Small intestine (tissue), 7 donors: ENCODE data around the gene ELANE. TPM values are rescaled to one million over a fixed set of nuclear protein-coding genes. Genes with fewer than 3 reads are reported as not detected.

Experiments used
- DNase-seq, 2 donors: peaks; one replicate each; pipeline versions ENCODE4 v3.0.0 to v3.0.0-alpha.2; 2013
- FAIRE-seq: peaks from 2 replicates; lab custom pipeline; 2012; peaks lifted over from hg19 to GRCh38; lab: Jason Lieb, UNC
- H3K27ac ChIP-seq, 3 donors: one replicate each; pipeline ENCODE4 v1.5.1; 2013; ENCODE audit warnings: low read length in 2 of 3, mild to moderate bottlenecking in 2 of 3, control low read depth in 1 of 3, inconsistent platforms in 1 of 3, low read depth in 1 of 3, moderate library complexity in 1 of 3
- H3K27me3 ChIP-seq, 3 donors: one replicate each; pipeline ENCODE4 v1.6.1; 2013; ENCODE audit warnings: low read length in 3 of 3, inconsistent platforms in 1 of 3; ENCODE audit not compliant: control insufficient read depth in 3 of 3, insufficient read depth in 3 of 3
- H3K36me3 ChIP-seq, 3 donors: one replicate each; pipeline ENCODE4 v1.6.1; 2013; ENCODE audit warnings: low read length in 3 of 3, inconsistent platforms in 1 of 3, low read depth in 1 of 3, mild to moderate bottlenecking in 1 of 3, moderate library complexity in 1 of 3; ENCODE audit not compliant: control insufficient read depth in 3 of 3, insufficient read depth in 2 of 3
- H3K4me1 ChIP-seq, 3 donors: one replicate each; pipeline ENCODE4 v1.6.1; 2013; ENCODE audit warnings: low read length in 2 of 3, inconsistent platforms in 1 of 3, low read depth in 1 of 3, mild to moderate bottlenecking in 1 of 3, moderate library complexity in 1 of 3; ENCODE audit not compliant: control insufficient read depth in 3 of 3, insufficient read depth in 2 of 3
- H3K4me3 ChIP-seq, 3 donors: one replicate each; pipeline ENCODE4 v1.5.1; 2013; ENCODE audit warnings: low read length in 3 of 3, control low read depth in 1 of 3, inconsistent platforms in 1 of 3, low read depth in 1 of 3, mild to moderate bottlenecking in 1 of 3, moderate library complexity in 1 of 3
- H3K9me3 ChIP-seq, 2 donors: one replicate each; pipeline ENCODE4 v1.6.1; 2013; ENCODE audit warnings: low read depth in 1 of 2, low read length in 1 of 2; ENCODE audit not compliant: control insufficient read depth in 2 of 2, insufficient read depth in 1 of 2
- WGBS, 3 donors: extraction: QIAGEN DNeasy Blood & Tissue Kit; methylation state at CpG; one replicate each; pipeline ENCODE4 v1.1.7; 2013; 5-methylcytosine and 5-hydroxymethylcytosine counted together
- polyA plus RNA-seq, 4 donors: library from polyadenylated mRNA; stranded (reverse) in 3 of 4; unstranded in 1 of 4; fragments of 200-250 nt in 3 of 4; fragments of 120-200 nt in 1 of 4; gene quantifications; one replicate each; pipeline versions ENCODE4 v1.2.1 to v1.2.3, GENCODE V29; 2013
- donor health status: healthy with polysubstance abuse.
- donor health status: control.
- donor health status: control.
- donor health status: Bipolar disorder and iron deficiency.
- donor health status: healthy.

Gene ELANE
- polyA plus RNA-seq, 4 donors: 0.09 to 1.8 TPM; not detected in 2

DNA sequence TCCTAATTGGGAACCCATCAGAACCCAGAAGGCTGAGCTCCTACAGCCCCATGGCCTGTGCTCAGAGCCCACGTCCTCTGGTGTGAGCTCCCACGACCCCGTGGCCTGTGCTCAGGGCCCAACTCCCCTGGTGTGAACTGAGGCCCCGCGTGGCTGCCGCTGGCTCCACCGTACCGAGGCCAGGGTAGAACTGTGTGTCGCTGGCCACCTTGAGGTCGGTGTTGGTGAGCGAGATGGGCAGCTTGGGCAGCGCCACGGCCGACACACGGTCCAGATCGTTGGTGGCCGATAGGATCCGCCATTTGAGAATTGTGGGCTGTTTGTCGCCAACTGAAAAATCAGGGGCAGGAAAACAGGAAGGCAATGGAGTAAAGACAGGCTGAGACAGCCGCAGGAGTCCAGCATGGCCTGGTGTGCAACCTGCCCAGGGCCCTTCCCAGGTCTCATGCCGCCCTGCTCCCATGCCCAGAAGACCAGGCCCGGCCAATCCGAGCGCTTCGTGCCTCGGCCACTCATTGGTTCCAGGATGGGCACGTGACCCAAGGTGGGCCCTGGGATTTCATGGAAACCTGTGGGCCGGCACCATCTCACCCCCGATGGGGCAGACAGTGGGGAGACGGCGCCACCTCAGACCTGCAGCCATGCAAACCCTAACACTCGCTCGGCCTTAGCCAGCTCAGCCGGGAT is 29.4 kb downstream of the ELANE start:
- Histone ChIP-seq H3K27me3 (no peaks in the 10 kb centered on the region), H3K36me3 (peaks cover 5 to 87% (median 15%) of the 10 kb centered on the region in 3 donors), H3K9me3 (no peaks in the 10 kb centered on the region), H3K27ac (no peak overlapping the region), H3K4me3 (no peak overlapping the region), H3K4me1 (no peaks in the 10 kb centered on the region)
- no peak for FAIRE-seq
- 98 to 99% (median 98%) methylated on average over 34 of the region's 34 CpGs for WGBS, 3 donors
- DNase-seq: no peak

GRCh38 chr19:882871-883497 is 30.9 kb downstream of the ELANE start:
- DNase-seq (no peak), FAIRE-seq (no peak)
- H3K27me3 ChIP-seq: no peaks in the 10 kb centered on the region
- no peaks in the 10 kb centered on the region for H3K4me1 ChIP-seq
- H3K9me3 ChIP-seq: no peaks in the 10 kb centered on the region
- peaks cover 5 to 92% (median 11%) of the 10 kb centered on the region in 3 donors for H3K36me3 ChIP-seq
- H3K27ac ChIP-seq: no peak overlapping the region
- WGBS, 3 donors: 92 to 97% (median 93%) methylated on average over 16 to 30 of the region's 30 CpGs
- no peak overlapping the region for H3K4me3 ChIP-seq

- 88 to 90% (median 88%) methylated on average over 19 to 22 of the region's 22 CpGs for WGBS, 3 donors
Measured at GRCh38 chr19:883661-884211, 31.6 kb downstream of the ELANE start.

GRCh38 chr19:884420-885211 is 32.5 kb downstream of the ELANE start:
- no peak for FAIRE-seq
- H3K36me3 ChIP-seq: peaks cover 5 to 98% (median 15%) of the 10 kb centered on the region in 3 donors
- H3K9me3 ChIP-seq: no peaks in the 10 kb centered on the region

More at GRCh38 chr19:883661-884211, 31.6 kb downstream of the ELANE start:
- no peak for FAIRE-seq
- H3K27ac ChIP-seq: no peak overlapping the region
- no peaks in the 10 kb centered on the region for H3K27me3 ChIP-seq
- no peaks in the 10 kb centered on the region for H3K9me3 ChIP-seq
- H3K36me3 ChIP-seq: peaks cover 5 to 95% (median 11%) of the 10 kb centered on the region in 3 donors
- H3K4me1 ChIP-seq: no peaks in the 10 kb centered on the region
- DNase-seq: no peak
- no peak overlapping the region for H3K4me3 ChIP-seq

GRCh38 chr19:885536-886224 is 33.6 kb downstream of the ELANE start:
- no peak for DNase-seq
- no peaks in the 10 kb centered on the region for H3K4me1 ChIP-seq
- no peak overlapping the region for H3K4me3 ChIP-seq
- H3K9me3 ChIP-seq: no peaks in the 10 kb centered on the region
- no peaks in the 10 kb centered on the region for H3K27me3 ChIP-seq
- no peak overlapping the region for H3K27ac ChIP-seq
- 97 to 98% (median 97%) methylated on average over 56 to 64 of the region's 64 CpGs for WGBS, 3 donors
- no peak for FAIRE-seq
- H3K36me3 ChIP-seq: peaks cover 5 to 98% (median 17%) of the 10 kb centered on the region in 3 donors

More at GRCh38 chr19:884420-885211, 32.5 kb downstream of the ELANE start:
- H3K27ac ChIP-seq: no peak overlapping the region
- no peaks in the 10 kb centered on the region for H3K4me1 ChIP-seq
- no peak for DNase-seq
- H3K4me3 ChIP-seq: no peak overlapping the region
- 95 to 96% (median 95%) methylated on average over 42 to 51 of the region's 51 CpGs for WGBS, 3 donors
- H3K27me3 ChIP-seq: no peaks in the 10 kb centered on the region

DNA sequence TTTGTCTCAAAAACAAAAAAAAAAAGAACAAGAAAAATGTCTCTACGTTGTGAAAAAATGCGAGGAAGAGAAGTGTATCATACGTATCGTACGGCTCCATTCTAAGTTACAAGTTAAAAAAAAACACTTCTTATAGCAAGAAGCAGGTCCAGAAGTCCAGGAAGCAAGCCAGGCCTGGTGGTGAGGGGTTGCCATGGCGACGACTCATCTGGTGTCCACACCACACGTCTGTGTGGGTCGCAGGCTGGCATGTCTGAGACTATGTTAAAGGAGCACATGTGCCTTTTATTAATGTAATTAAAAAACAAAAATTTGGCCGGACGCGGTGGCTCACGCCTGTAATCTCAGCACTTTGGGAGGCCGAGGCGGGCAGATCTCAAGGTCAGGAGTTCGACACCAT is 35.0 kb downstream of the ELANE start:
- H3K36me3 ChIP-seq: peaks cover 3 to 91% (median 9%) of the 10 kb centered on the region in 3 donors

DNA sequence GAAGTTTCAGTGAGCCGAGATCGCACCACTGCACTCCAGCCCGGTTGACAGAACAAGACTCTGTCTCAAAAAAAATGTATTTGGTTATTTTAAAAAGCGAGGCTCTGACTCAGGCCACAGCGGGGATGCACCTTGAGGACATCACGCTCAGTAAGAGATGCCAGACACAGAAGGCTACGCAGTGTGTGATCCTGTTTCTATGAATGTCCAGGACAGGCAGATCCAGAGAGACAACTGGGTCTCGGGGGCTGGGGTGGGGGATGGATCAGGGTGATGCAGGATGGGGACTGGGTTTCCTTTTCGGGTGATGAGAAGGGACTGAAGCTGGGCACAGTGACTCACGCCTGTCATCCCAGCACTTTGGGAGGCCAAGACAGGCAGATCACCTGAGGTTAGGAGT is 35.5 kb downstream of the ELANE start:
- peaks cover 0 to 12% (median 5%) of the 10 kb centered on the region in 3 donors for H3K4me1 ChIP-seq
- H3K4me3 ChIP-seq: no peak overlapping the region
- 95 to 97% (median 95%) methylated on average over 10 of the region's 10 CpGs for WGBS, 3 donors
- no peak overlapping the region for H3K27ac ChIP-seq
- no peak for FAIRE-seq
- no peak for DNase-seq
- peaks cover 3 to 86% (median 9%) of the 10 kb centered on the region in 3 donors for H3K36me3 ChIP-seq
- no peaks in the 10 kb centered on the region for H3K27me3 ChIP-seq
- H3K9me3 ChIP-seq: no peaks in the 10 kb centered on the region

More for the DNA sequence above, 35.0 kb downstream of the ELANE start:
- DNase-seq: no peak
- no peak overlapping the region for H3K27ac ChIP-seq
- H3K4me3 ChIP-seq: no peak overlapping the region
- 85 to 91% (median 89%) methylated on average over 16 of the region's 16 CpGs for WGBS, 3 donors
- no peaks in the 10 kb centered on the region for H3K27me3 ChIP-seq
- peaks cover 0 to 9% (median 4%) of the 10 kb centered on the region in 3 donors for H3K4me1 ChIP-seq
- FAIRE-seq: no peak
- no peaks in the 10 kb centered on the region for H3K9me3 ChIP-seq
